Sigmoid colon (tissue), 4 donors: Measurements from ENCODE around the gene ADGRA3.

ENCODE experiments used
- POLR2A ChIP-seq, 2 donors: fragments of 450-650 bp; IDR thresholded peaks; one replicate each; pipeline ENCODE4 v1.6.1; 2016; ENCODE audit warnings: antibody characterized with exemption in 2 of 2, mild to moderate bottlenecking in 2 of 2, moderate library complexity in 2 of 2
- POLR2AphosphoS5 ChIP-seq, 4 donors: sonication (generic); formaldehyde crosslinking; IDR thresholded peaks; one replicate each; pipeline ENCODE4 v1.6.1; 2017; ENCODE audit warnings: antibody characterized with exemption in 4 of 4
- TF ChIP-seq, protein P1 (sequence below), 4 experiments: fragments of 450-650 bp in 3 of 4; fragments of 200-600 bp in 1 of 4; IDR thresholded peaks; one replicate each; pipeline ENCODE4 v1.5.1; 2016 to 2019; ENCODE audit warnings: antibody characterized with exemption in 4 of 4, mild to moderate bottlenecking in 3 of 4, moderate library complexity in 2 of 4

GRCh38 chr4:22491939-22492338, 23.9 kb downstream of the ADGRA3 start:
- TF ChIP-seq, protein P1, sequence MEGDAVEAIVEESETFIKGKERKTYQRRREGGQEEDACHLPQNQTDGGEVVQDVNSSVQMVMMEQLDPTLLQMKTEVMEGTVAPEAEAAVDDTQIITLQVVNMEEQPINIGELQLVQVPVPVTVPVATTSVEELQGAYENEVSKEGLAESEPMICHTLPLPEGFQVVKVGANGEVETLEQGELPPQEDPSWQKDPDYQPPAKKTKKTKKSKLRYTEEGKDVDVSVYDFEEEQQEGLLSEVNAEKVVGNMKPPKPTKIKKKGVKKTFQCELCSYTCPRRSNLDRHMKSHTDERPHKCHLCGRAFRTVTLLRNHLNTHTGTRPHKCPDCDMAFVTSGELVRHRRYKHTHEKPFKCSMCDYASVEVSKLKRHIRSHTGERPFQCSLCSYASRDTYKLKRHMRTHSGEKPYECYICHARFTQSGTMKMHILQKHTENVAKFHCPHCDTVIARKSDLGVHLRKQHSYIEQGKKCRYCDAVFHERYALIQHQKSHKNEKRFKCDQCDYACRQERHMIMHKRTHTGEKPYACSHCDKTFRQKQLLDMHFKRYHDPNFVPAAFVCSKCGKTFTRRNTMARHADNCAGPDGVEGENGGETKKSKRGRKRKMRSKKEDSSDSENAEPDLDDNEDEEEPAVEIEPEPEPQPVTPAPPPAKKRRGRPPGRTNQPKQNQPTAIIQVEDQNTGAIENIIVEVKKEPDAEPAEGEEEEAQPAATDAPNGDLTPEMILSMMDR (IDR thresholded peaks at IDR 0.05): no peak
- no peak for TF ChIP-seq POLR2A (IDR thresholded peaks at IDR 0.05)
- no peak for TF ChIP-seq POLR2AphosphoS5 (IDR thresholded peaks at IDR 0.05)
